ENCODE data around the gene ZBTB11.
"Not testable (repeated sequence)": the region's sequence is repeated elsewhere in the genome, so short reads cannot be mapped to it uniquely, and the experiment has no call there.

The ZBTB11 gene

DNA sequence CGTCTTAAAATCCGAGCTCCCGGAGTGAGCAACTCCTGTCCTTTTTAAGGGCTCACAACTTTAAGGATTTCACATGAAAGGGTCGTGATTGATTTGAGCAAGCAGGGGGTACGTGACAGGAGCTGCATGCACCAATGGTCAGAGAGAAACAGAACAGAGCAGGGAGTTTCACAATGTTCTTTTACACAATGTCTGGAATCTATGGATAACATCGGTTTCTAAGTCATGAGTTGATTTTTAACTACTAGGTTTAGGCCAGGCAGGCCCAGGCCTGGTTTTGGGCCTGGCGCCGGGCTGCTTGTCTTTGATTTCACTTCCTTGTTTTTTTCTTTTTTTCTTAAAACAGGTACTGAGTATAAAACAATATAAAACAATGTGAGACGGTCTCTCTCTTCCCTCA, 63.9 kb downstream of the ZBTB11 start:
- not testable (repeated sequence) for DNase-seq

GRCh38 chr3:101611023-101611422, 65.9 kb downstream of the ZBTB11 start:
- DNase-seq = no peak

GRCh38 chr3:101605398-101605797, 71.5 kb downstream of the ZBTB11 start:
- DNase-seq = not testable (repeated sequence)

GRCh38 chr3:101603184-101603583, 73.7 kb downstream of the ZBTB11 start:
- DNase-seq = no peak

GRCh38 chr3:101602731-101603130, 74.2 kb downstream of the ZBTB11 start:
- DNase-seq = no peak

All from NCI-H1092 treated with DMSO at 0.1 percent for 48 hours (cell line).